Type B pancreatic cell (in vitro differentiated cells): Measurements from ENCODE around the gene HCRTR1. TPM values are rescaled to one million over a fixed set of nuclear protein-coding genes. Genes with fewer than 3 reads are reported as not detected.

Source experiments
- DNase-seq: peaks from one replicate; pipeline ENCODE4 v3.0.0; 2021; ENCODE audit warnings: mixed read lengths; ENCODE audit not compliant: unreplicated experiment; ENCODE audit errors: extremely low spot score
- H3K27ac Mint-ChIP-seq: 2 replicates; pipeline ENCODE4 v1.8.0; 2021; ENCODE audit warnings: mild to moderate bottlenecking, mixed read lengths
- H3K27me3 Mint-ChIP-seq: 2 replicates; pipeline ENCODE4 v1.8.0; 2021; ENCODE audit warnings: mixed read lengths
- H3K36me3 Mint-ChIP-seq: 2 replicates; pipeline ENCODE4 v1.8.0; 2021; ENCODE audit warnings: mixed read lengths
- H3K4me1 Mint-ChIP-seq: one replicate; pipeline ENCODE4 v1.8.0; 2021; ENCODE audit warnings: mixed read lengths; ENCODE audit not compliant: unreplicated experiment
- H3K4me3 Mint-ChIP-seq: 2 replicates; pipeline ENCODE4 v1.8.0; 2021; ENCODE audit warnings: mild to moderate bottlenecking, mixed read lengths
- H3K9me3 Mint-ChIP-seq: 2 replicates; pipeline ENCODE4 v1.8.0; 2021; ENCODE audit warnings: mixed read lengths
- total RNA-seq: library from RNA; stranded (reverse); gene quantifications from 2 replicates; pipeline ENCODE4 v1.2.1, GENCODE V29; 2021; ENCODE audit warnings: low replicate concordance
- TF ChIP-seq, protein P1 (sequence below): fragments of 200-600 bp; sonication (generic); conservative IDR thresholded peaks from 2 replicates; pipeline ENCODE4 v1.5.0; 2021; ENCODE audit warnings: antibody characterized with exemption, mild to moderate bottlenecking

The HCRTR1 gene
- total RNA-seq, 1 donor from 2014 or later = not detected

DNA sequence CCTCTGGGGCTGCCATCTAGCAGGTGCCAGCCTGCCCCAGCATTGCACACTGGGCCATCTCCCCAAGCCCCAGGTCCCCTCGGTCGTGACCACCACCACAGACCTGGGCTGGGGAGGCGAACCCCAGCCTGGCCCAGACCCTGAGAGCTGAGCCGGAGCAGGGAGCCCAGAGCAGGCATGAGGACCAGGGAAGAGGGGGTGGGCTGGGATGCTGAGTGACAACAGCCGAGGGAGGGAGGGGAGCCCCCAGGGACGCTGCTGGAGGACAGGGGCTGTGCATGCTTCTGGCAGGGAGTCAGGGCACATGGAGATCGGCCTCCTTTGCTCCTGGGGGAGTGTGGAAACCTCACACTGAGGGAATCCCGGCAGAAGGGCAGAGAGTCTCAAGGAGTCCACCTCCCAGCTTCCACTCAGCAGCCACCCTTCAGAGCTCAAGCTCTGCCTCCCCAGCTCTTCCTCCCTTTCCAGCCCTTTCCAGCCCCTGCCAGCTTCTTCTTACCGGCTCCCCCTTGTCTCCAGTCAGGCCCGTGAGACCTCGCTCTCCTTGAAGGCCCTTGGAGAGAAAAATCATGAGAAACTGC, 50.9 kb downstream of the HCRTR1 start:
- no peak overlapping the region for H3K27ac Mint-ChIP-seq
- peaks cover 26% of the 10 kb centered on the region for H3K27me3 Mint-ChIP-seq
- no peaks in the 10 kb centered on the region for H3K9me3 Mint-ChIP-seq
- H3K4me3 Mint-ChIP-seq = no peak overlapping the region
- no peaks in the 10 kb centered on the region for H3K36me3 Mint-ChIP-seq
- DNase-seq = no peak
- peaks cover 25% of the 10 kb centered on the region for H3K4me1 Mint-ChIP-seq
- TF ChIP-seq, protein P1, sequence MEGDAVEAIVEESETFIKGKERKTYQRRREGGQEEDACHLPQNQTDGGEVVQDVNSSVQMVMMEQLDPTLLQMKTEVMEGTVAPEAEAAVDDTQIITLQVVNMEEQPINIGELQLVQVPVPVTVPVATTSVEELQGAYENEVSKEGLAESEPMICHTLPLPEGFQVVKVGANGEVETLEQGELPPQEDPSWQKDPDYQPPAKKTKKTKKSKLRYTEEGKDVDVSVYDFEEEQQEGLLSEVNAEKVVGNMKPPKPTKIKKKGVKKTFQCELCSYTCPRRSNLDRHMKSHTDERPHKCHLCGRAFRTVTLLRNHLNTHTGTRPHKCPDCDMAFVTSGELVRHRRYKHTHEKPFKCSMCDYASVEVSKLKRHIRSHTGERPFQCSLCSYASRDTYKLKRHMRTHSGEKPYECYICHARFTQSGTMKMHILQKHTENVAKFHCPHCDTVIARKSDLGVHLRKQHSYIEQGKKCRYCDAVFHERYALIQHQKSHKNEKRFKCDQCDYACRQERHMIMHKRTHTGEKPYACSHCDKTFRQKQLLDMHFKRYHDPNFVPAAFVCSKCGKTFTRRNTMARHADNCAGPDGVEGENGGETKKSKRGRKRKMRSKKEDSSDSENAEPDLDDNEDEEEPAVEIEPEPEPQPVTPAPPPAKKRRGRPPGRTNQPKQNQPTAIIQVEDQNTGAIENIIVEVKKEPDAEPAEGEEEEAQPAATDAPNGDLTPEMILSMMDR = no peak

DNA sequence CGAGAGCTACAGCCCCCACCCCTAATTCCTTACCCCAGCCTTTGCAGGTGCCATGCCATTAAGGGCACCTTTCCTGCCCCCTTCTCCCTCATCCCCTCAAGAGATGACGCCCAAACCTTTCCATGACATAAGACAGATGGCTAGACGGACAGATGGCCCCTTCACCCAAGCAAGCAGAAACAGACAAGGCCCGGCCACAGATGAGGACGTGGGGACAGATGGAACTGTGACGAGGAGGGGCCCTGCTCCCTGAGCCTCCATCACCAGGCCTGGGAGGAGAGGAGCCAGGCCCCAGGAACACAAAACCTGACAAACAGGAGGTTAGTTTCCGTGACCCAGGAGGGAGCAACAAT, 51.9 kb downstream of the HCRTR1 start:
- H3K27me3 Mint-ChIP-seq = peaks cover 23% of the 10 kb centered on the region
- no peaks in the 10 kb centered on the region for H3K9me3 Mint-ChIP-seq
- TF ChIP-seq, protein P1 = no peak
- H3K4me1 Mint-ChIP-seq = peaks cover 25% of the 10 kb centered on the region
- peak overlapping the region; percentile 1 for H3K4me3 Mint-ChIP-seq
- no peak for DNase-seq
- H3K27ac Mint-ChIP-seq = peak overlapping the region; percentile 64
- H3K36me3 Mint-ChIP-seq = no peaks in the 10 kb centered on the region

DNA sequence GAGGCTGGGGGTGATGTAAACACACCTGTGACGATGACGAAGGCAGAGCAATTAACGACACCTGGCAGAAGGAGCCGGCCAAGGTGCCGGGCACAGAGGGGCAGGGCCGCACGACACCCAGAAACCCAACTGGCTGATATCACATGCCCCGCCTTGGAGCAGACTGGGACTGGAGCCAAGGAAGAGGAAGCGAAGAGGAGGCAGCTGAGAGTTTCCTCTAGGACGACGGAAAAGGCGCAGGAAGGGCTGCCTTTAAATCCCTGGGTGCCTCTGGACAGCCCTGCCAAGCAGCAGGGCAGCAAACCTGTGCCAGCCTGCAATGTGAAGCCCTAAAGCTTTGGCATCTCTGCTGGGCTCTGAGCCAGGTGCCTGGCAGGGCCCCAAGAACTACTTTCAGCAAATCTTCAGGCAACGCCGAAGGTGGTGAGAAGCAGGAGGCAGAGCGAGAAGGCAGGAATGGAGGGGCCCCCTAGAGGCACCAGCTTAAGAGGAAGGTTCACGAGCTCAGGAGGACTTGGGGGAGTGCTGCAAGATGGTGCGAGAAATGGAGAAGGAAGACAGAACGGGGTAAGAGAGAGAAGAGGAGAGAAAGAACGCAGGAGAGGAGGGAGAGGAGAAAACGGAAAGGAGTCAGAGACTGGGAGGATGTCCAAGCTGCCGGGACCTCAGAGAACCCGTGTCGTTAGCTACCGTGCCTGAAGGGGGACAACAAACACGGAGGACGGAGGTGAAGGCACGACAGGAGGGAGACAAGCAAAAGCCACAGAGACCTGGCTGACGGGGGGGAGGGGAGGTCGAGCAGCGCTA, 52.5 kb downstream of the HCRTR1 start:
- Mint-ChIP-seq H3K9me3 (no peaks in the 10 kb centered on the region), H3K27ac (peak overlapping the region; percentile 64), H3K4me1 (peaks cover 25% of the 10 kb centered on the region), H3K4me3 (peak overlapping the region; percentile 71), H3K27me3 (peaks cover 23% of the 10 kb centered on the region), H3K36me3 (no peaks in the 10 kb centered on the region)
- no peak for DNase-seq
- TF ChIP-seq, protein P1 = no peak

DNA sequence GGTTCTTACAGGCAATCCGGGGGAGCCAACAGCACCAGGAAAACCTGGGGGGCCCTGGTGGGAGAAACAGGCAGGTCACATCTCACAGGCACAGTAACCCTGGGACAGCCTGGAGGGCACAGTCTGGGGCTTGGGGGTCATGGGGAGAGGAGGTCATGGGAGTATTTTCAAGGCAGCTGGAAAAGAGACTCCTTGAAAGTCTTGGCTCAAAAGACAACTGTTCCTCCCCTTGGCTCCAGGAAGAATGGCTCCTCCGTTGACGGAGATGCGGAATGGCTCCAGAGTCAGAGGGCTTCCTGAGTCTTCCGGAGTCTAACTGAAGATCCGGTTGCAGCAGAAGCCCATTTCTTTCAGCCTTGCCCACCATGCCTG, 53.1 kb downstream of the HCRTR1 start:
- DNase-seq = no peak
- no peak overlapping the region for H3K4me3 Mint-ChIP-seq
- peaks cover 25% of the 10 kb centered on the region for H3K4me1 Mint-ChIP-seq
- TF ChIP-seq, protein P1 = no peak
- H3K9me3 Mint-ChIP-seq = no peaks in the 10 kb centered on the region
- no peak overlapping the region for H3K27ac Mint-ChIP-seq
- H3K27me3 Mint-ChIP-seq = peaks cover 23% of the 10 kb centered on the region
- H3K36me3 Mint-ChIP-seq = no peaks in the 10 kb centered on the region

DNA sequence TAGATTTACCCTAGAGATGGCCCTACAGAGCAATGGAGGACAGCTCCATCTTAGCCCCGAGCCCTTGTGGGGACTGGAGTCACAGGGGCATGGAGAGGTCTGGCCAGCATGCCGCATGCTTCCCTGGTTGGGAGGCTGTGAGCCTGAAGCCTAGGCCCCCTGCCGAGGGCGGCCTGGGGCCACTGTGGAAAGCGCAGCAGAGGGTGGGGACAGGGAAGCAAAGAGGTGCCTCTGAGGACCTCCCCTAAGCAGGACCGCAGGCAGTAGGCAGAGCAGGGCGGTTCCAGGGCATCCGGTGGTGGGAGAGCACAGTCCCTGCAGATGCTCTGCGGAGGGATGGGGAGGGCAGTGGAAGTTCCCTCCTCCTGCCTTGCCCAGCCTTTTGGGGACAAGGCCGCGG, 53.7 kb downstream of the HCRTR1 start:
- Mint-ChIP-seq H3K36me3 (no peaks in the 10 kb centered on the region), H3K27me3 (peaks cover 23% of the 10 kb centered on the region), H3K4me3 (no peak overlapping the region), H3K27ac (no peak overlapping the region), H3K4me1 (peaks cover 23% of the 10 kb centered on the region), H3K9me3 (no peaks in the 10 kb centered on the region)
- no peak for DNase-seq
- TF ChIP-seq, protein P1 = no peak
